HG03354 (cell line): ENCODE measurements around the gene TRPC4AP.

Experiments
- ATAC-seq: cut with Tn5 transposase; IDR thresholded peaks from one replicate; pipeline ENCODE4 v1.9.1; 2021; ENCODE audit warnings: mild to moderate bottlenecking; ENCODE audit not compliant: unreplicated experiment, poor library complexity, severe bottlenecking

The TRPC4AP gene

GRCh38 chr20:34994509-34995131 is 98.0 kb downstream of the TRPC4AP start:
- no peak for ATAC-seq

- ATAC-seq: no peak
Measured at GRCh38 chr20:34993941-34994508, 98.6 kb downstream of the TRPC4AP start.

- no peak for ATAC-seq
Measured at GRCh38 chr20:34992751-34993417, 99.7 kb downstream of the TRPC4AP start.

- ATAC-seq: no peak
Measured at GRCh38 chr20:34990661-34991214, 101.9 kb downstream of the TRPC4AP start.

GRCh38 chr20:34990231-34990630 is 102.4 kb downstream of the TRPC4AP start:
- no peak for ATAC-seq

- ATAC-seq: no peak
Measured at GRCh38 chr20:34989670-34990069, 102.9 kb downstream of the TRPC4AP start.

GRCh38 chr20:34989118-34989517 is 103.5 kb downstream of the TRPC4AP start:
- no peak for ATAC-seq

- no peak for ATAC-seq
Measured at GRCh38 chr20:34988191-34988540, 104.4 kb downstream of the TRPC4AP start.

- no peak for ATAC-seq
Measured at GRCh38 chr20:34987288-34988190, 105.1 kb downstream of the TRPC4AP start.

GRCh38 chr20:34986311-34987287 is 106.0 kb downstream of the TRPC4AP start:
- no peak for ATAC-seq

- no peak for ATAC-seq
Measured at GRCh38 chr20:34985461-34986310, 106.9 kb downstream of the TRPC4AP start.

- no peak for ATAC-seq
Measured at GRCh38 chr20:34984756-34985261, 107.8 kb downstream of the TRPC4AP start.

- ATAC-seq: no peak
Measured at GRCh38 chr20:34983995-34984735, 108.4 kb downstream of the TRPC4AP start.

- no peak for ATAC-seq
Measured at GRCh38 chr20:34983089-34983820, 109.4 kb downstream of the TRPC4AP start.

GRCh38 chr20:34982270-34983088 is 110.1 kb downstream of the TRPC4AP start:
- no peak for ATAC-seq
